Stimulated activated CD4-positive, alpha-beta T cell treated with anti-CD3 and anti-CD28 coated beads, Interleukin-4, amount 100 ng/mL, for 48 hours (primary cell): ENCODE data around the gene GPR39.

Source experiments
- DNase-seq, 2 donors: peaks; one replicate each; pipeline ENCODE4 v3.0.0-alpha.2; 2020; ENCODE audit warnings: low read depth in 2 of 2

Gene GPR39

GRCh38 chr2:132605236-132606180 is 188.9 kb downstream of the GPR39 start:
- no peak for DNase-seq

- DNase-seq, result no peak
These were observed 190.0 kb downstream of the GPR39 start for GRCh38 chr2:132606649-132607048.

GRCh38 chr2:132607426-132608090 is 191.0 kb downstream of the GPR39 start:
- DNase-seq, result no peak

GRCh38 chr2:132608311-132608710 is 191.7 kb downstream of the GPR39 start:
- DNase-seq, result no peak

GRCh38 chr2:132609101-132609890 is 192.7 kb downstream of the GPR39 start:
- no peak for DNase-seq

GRCh38 chr2:132611719-132612118 is 195.1 kb downstream of the GPR39 start:
- DNase-seq, result no peak

- no peak for DNase-seq
These were observed 198.9 kb downstream of the GPR39 start for GRCh38 chr2:132615329-132616085.

- DNase-seq, result no peak
These were observed 201.4 kb downstream of the GPR39 start for GRCh38 chr2:132617989-132618388.

GRCh38 chr2:132618734-132619133 is 202.1 kb downstream of the GPR39 start:
- no peak for DNase-seq

- DNase-seq, result no peak
These were observed 203.5 kb downstream of the GPR39 start for GRCh38 chr2:132620115-132620514.

- DNase-seq, result no peak
These were observed 204.7 kb downstream of the GPR39 start for GRCh38 chr2:132621131-132621875.

- no peak for DNase-seq
These were observed 206.7 kb downstream of the GPR39 start for GRCh38 chr2:132623096-132623839.

GRCh38 chr2:132627536-132627935 is 210.9 kb downstream of the GPR39 start:
- no peak for DNase-seq

GRCh38 chr2:132632000-132632649 is 215.5 kb downstream of the GPR39 start:
- no peak for DNase-seq

GRCh38 chr2:132633635-132634034 is 217.0 kb downstream of the GPR39 start:
- DNase-seq, result no peak

GRCh38 chr2:132636346-132636745 is 219.7 kb downstream of the GPR39 start:
- DNase-seq, result no peak

- DNase-seq, result no peak
These were observed 221.9 kb downstream of the GPR39 start for GRCh38 chr2:132638313-132639040.

GRCh38 chr2:132640116-132640515 is 223.5 kb downstream of the GPR39 start:
- no peak for DNase-seq

- DNase-seq, result no peak
These were observed 225.2 kb downstream of the GPR39 start for GRCh38 chr2:132641819-132642218.
